SK-N-SH (cell line): ENCODE results near the gene IL11. TPM values are rescaled to one million over a fixed set of nuclear protein-coding genes. Genes with fewer than 3 reads are reported as not detected.

Experiments
- CTCF ChIA-PET: fragments of 300-600, 350-600 bp; formaldehyde crosslinking; extraction: SDS; loops from one replicate; lab custom pipeline; 2021; lab: Yijun Ruan, JAX
- POLR2A ChIA-PET: fragments of 350-600 bp; sonication (Branson Sonifier 250); formaldehyde crosslinking; extraction: SDS; loops from one replicate; lab custom pipeline; 2020; ENCODE audit warnings: antibody characterized with exemption, inconsistent platforms; lab: Yijun Ruan, JAX
- DNase-seq: peaks from one replicate; pipeline ENCODE4 v3.0.0; 2012
- H2AFZ ChIP-seq: fragments of 200-600 bp; sonication (generic); 2 replicates; pipeline ENCODE4 v1.8.1; 2016; ENCODE audit warnings: antibody characterized with exemption, mild to moderate bottlenecking, low read depth
- H3F3A ChIP-seq: fragments of 200-600 bp; sonication (generic); replicated peaks from 2 replicates; pipeline ENCODE3; 2016; ENCODE audit warnings: antibody characterized with exemption, mild to moderate bottlenecking; ENCODE audit not compliant: insufficient read depth
- H3K27ac ChIP-seq, 2 experiments: fragments of 200-500 bp in 1 of 2; fragments of 200-600 bp in 1 of 2; sonication (Bioruptor generic) in 1 of 2; sonication (generic), shearing (Covaris generic) in 1 of 2; 2 replicates each; pipeline versions ENCODE4 v1.5.1 to v1.6.1; 2014 to 2016; ENCODE audit warnings: low read depth in 2 of 2, inconsistent platforms in 1 of 2, low read length in 1 of 2, mild to moderate bottlenecking in 1 of 2, mixed read lengths in 1 of 2
- H3K27me3 ChIP-seq: fragments of 200-600 bp; sonication (generic), shearing (Covaris generic); 2 replicates; pipeline ENCODE4 v1.6.1; 2016; ENCODE audit warnings: mixed run types; ENCODE audit not compliant: insufficient read depth
- H3K36me3 ChIP-seq, 2 experiments: fragments of 200-500 bp in 1 of 2; fragments of 200-600 bp in 1 of 2; sonication (Bioruptor generic) in 1 of 2; sonication (generic) in 1 of 2; replicated peaks in 1 of 2; 2 replicates each; pipeline versions ENCODE3 to v1.5.1; 2014 to 2016; ENCODE audit warnings: low read length in 1 of 2, mild to moderate bottlenecking in 1 of 2; ENCODE audit not compliant: insufficient read depth in 2 of 2, control insufficient read depth in 1 of 2
- H3K4me1 ChIP-seq, 2 experiments: fragments of 200-500 bp in 1 of 2; fragments of 200-600 bp in 1 of 2; sonication (Bioruptor generic) in 1 of 2; sonication (generic), shearing (Covaris generic) in 1 of 2; 2 replicates each; pipeline versions ENCODE4 v1.5.1 to v1.6.1; 2014 to 2016; ENCODE audit warnings: low read depth in 1 of 2, low read length in 1 of 2, mixed run types in 1 of 2; ENCODE audit not compliant: insufficient read depth in 2 of 2, control insufficient read depth in 1 of 2
- H3K4me2 ChIP-seq: fragments of 200-600 bp; sonication (generic), shearing (Covaris generic); 2 replicates; pipeline ENCODE4 v1.6.1; 2017; ENCODE audit warnings: mixed run types
- H3K4me3 ChIP-seq, 2 experiments: fragments of 200-500 bp in 1 of 2; fragments of 200-600 bp in 1 of 2; sonication (Bioruptor generic) in 1 of 2; sonication (generic), shearing (Covaris generic) in 1 of 2; 2 replicates each; pipeline versions ENCODE4 v1.5.1 to v1.8.1; 2014 to 2016; ENCODE audit warnings: low read depth in 2 of 2, inconsistent platforms in 1 of 2, low read length in 1 of 2, mild to moderate bottlenecking in 1 of 2, mixed read lengths in 1 of 2, moderate library complexity in 1 of 2
- H3K79me2 ChIP-seq: fragments of 200-600 bp; sonication (generic); 2 replicates; pipeline ENCODE4 v1.8.1; 2017; ENCODE audit warnings: mild to moderate bottlenecking; ENCODE audit not compliant: insufficient read depth
- H3K9ac ChIP-seq: fragments of 200-600 bp; sonication (generic); 2 replicates; pipeline ENCODE4 v1.6.1; 2017; ENCODE audit warnings: mixed run types
- H3K9me2 ChIP-seq: fragments of 200-600 bp; sonication (generic); 2 replicates; pipeline ENCODE4 v1.6.1; 2017; ENCODE audit warnings: mixed run types
- H3K9me3 ChIP-seq: fragments of 200-600 bp; sonication (generic); 2 replicates; pipeline ENCODE4 v1.6.1; 2017; ENCODE audit warnings: mixed run types, mild to moderate bottlenecking, moderate library complexity
- H4K20me1 ChIP-seq: fragments of 200-600 bp; sonication (generic); 2 replicates; pipeline ENCODE4 v1.6.1; 2017; ENCODE audit warnings: mild to moderate bottlenecking, mixed run types; ENCODE audit not compliant: insufficient read depth
- ELF1 ChIP-seq: IDR thresholded peaks from 2 replicates; pipeline ENCODE4 v1.4.0; 2012
- EP300 ChIP-seq, 2 experiments: IDR thresholded peaks; 2 replicates each; pipeline versions ENCODE4 v1.4.0 to v1.6.1; 2012; ENCODE audit warnings: borderline replicate concordance in 1 of 2, low read depth in 1 of 2, low read length in 1 of 2
- FOXM1 ChIP-seq: IDR thresholded peaks from 2 replicates; pipeline ENCODE4 v1.4.0; 2012; ENCODE audit warnings: low read depth, mild to moderate bottlenecking
- GABPA ChIP-seq: IDR thresholded peaks from 2 replicates; pipeline ENCODE4 v1.4.0; 2012; ENCODE audit warnings: low read depth, mild to moderate bottlenecking
- IRF3 ChIP-seq: fragments of 150-350 bp; IDR thresholded peaks from 2 replicates; pipeline ENCODE4 v1.6.1; 2016; ENCODE audit warnings: mild to moderate bottlenecking, low read depth, low read length
- JUND ChIP-seq: IDR thresholded peaks from 2 replicates; pipeline ENCODE4 v1.4.0; 2012
- MEF2A ChIP-seq: IDR thresholded peaks from 2 replicates; pipeline ENCODE4 v1.4.0; 2012; ENCODE audit warnings: low read depth, borderline replicate concordance
- NRF1 ChIP-seq: IDR thresholded peaks from 2 replicates; pipeline ENCODE4 v1.6.1; 2012; ENCODE audit warnings: low read depth, mild to moderate bottlenecking, low read length
- RAD21 ChIP-seq: IDR thresholded peaks from 2 replicates; pipeline ENCODE4 v1.6.1; 2012; ENCODE audit warnings: mild to moderate bottlenecking, low read length
- RCOR1 ChIP-seq: fragments of 150-350 bp; IDR thresholded peaks from 2 replicates; pipeline ENCODE4 v1.6.1; 2017; ENCODE audit warnings: antibody characterized with exemption, low read length
- REST ChIP-seq: IDR thresholded peaks from 2 replicates; pipeline ENCODE4 v1.6.1; 2012; ENCODE audit warnings: mild to moderate bottlenecking, low read depth, low read length, moderate library complexity
- TAF1 ChIP-seq: IDR thresholded peaks from 2 replicates; pipeline ENCODE4 v1.6.1; 2012; ENCODE audit warnings: low read depth, mild to moderate bottlenecking, low read length, moderate library complexity, borderline replicate concordance
- TCF12 ChIP-seq: IDR thresholded peaks from 2 replicates; pipeline ENCODE4 v1.4.0; 2012
- TEAD4 ChIP-seq: IDR thresholded peaks from 2 replicates; pipeline ENCODE4 v1.4.0; 2012; ENCODE audit warnings: mild to moderate bottlenecking, borderline replicate concordance; ENCODE audit not compliant: insufficient read depth
- USF1 ChIP-seq: IDR thresholded peaks from 2 replicates; pipeline ENCODE4 v1.4.0; 2012; ENCODE audit warnings: low read depth, borderline replicate concordance
- WGBS: methylation state at CpG from one replicate; pipeline ENCODE4 v1.1.6; 2017; ENCODE audit warnings: low lambda C conversion rate; 5-methylcytosine and 5-hydroxymethylcytosine counted together
- polyA plus RNA-seq, 3 experiments: library from polyadenylated mRNA; depleted of rRNA; stranded (reverse); fragments of >200 nt; gene quantifications; 2 replicates each; pipeline ENCODE4 v1.2.3, GENCODE V29; 2012
- TF ChIP-seq, protein P1 (sequence below): fragments of 200-600 bp; sonication (generic); IDR thresholded peaks from 2 replicates; pipeline ENCODE4 v1.6.1; 2017; ENCODE audit warnings: antibody characterized with exemption, mild to moderate bottlenecking, moderate library complexity

IL11 gene
- polyA plus RNA-seq, 1 of the 3 experiments (the other 2 are of a cell fraction) = 13.2 TPM

DNA sequence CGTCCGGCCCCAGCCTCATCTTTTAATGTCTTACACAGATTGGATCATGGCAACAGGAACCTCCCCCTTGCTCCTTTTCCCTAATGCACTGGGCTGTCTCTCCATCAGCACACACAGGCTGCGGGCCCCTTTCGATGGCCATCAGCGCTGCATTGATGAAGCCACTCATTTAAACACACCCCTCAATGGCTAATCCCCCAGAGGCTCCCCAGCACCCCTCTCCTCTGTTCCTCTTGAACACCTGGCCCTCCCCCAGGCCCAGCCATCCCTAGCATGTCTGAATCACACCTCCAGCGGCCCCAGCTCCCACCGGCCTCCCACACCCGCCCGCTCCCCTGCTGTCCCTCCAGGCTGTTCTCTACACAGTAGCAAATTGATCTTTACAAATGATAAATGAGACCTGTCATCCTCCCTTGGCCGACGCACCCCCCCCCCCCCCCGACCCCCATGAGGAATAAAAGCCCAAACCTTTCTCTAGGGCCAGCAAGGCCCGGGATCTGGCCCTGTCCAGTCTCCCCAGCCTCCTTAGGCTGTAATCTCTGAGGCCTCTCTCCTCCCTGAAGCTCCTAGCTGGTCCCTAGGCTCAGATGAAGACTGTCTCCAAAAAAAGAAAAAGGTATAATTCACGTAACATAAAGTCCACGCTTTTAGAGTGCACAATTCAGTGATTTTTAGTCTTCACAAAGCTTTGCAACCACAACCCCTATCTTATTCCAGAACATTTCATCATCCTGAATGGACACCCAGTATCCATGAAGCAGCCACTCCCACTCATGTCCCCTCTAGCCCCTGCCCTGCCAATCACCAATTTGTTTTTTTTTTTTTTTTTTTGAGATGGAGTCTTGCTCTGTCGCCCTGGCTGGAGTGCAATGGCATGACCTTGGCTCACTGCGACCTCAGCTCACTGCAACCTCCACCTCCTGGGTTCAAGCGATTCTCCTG is 22.8 kb upstream of the IL11 start:
- Histone ChIP-seq H3K79me2 (peaks cover 24% of the 10 kb centered on the region), H2AFZ (no peak overlapping the region), H3K4me3 (no peak overlapping the region), H3K9me3 (no peaks in the 10 kb centered on the region), H3K4me1 (peaks cover 14 to 28% of the 10 kb centered on the region in 2 experiments; a peak in 3 of 4 replicates), H3F3A (peaks cover 42% of the 10 kb centered on the region), H3K9ac (no peak overlapping the region), H3K27me3 (no peaks in the 10 kb centered on the region), H3K36me3 (peaks cover 24 to 30% of the 10 kb centered on the region in 2 experiments), H3K9me2 (no peaks in the 10 kb centered on the region), H4K20me1 (peaks cover 44% of the 10 kb centered on the region), H3K27ac (no peak overlapping the region), H3K4me2 (no peak overlapping the region)
- peak; percentile 42 for DNase-seq
- WGBS = 85% methylated on average over 18 of the region's 18 CpGs
- ChIA-PET CTCF (interaction anchor here (0.5 to 2.5 kb wide), 3 partner anchors 9 to 252 kb away, joined by 3 to 12 read pairs (median 3); no protein-coding TSS in a partner anchor), POLR2A (interaction anchor here (0.7 to 4.5 kb wide), 2 partner anchors 9 to 14 kb away, joined by 4 to 33 read pairs; partner anchors contain the start of gene UBE2S)
- no peak for TF ChIP-seq MEF2A
- TF ChIP-seq NRF1 = no peak

DNA sequence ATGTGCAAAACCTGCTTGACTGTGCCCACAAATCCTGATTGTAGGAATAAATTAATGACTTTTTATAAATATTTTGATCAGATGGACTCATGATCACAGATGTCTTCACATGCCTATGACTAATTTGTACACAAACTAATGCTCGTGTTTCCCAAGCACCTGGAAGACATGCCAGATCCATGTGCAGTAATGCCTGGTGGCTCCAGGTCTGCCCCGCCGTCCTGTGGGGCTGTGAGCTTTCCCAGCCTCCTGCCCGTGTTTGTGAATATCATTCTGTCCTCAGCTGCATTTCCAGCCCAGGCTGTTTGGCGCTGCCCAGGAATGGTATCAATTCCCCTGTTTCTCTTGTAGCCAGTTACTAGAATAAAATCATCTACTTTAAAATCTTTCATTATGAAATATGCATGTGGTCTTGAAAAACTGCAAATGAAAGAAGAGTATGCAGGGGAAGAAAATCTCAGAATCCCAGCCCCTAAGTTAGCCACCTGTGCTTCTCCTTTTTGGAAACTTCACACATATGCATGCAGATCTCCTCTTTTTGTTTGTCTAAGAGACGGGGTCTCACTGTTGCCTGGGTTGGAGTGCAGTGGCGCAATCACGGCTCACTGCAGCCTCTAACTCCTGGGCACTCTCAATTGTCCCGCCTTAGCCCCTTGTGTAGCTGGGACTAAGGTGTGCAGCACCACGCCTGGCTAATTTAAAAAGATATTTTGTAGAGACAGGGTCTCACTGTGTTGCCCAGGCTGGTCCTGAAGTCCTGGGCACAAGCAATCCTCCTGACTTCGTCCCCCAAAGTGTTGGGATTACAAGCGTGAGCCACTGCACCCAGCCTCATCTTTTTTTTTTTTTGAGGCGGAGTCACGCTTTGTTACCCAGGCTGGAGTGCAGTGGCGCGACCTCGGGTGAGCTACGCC is 21.7 kb upstream of the IL11 start:
- Histone ChIP-seq H3K27ac (no peak overlapping the region), H3K9me3 (no peaks in the 10 kb centered on the region), H3K4me2 (no peak overlapping the region), H2AFZ (no peak overlapping the region), H3F3A (peaks cover 42% of the 10 kb centered on the region), H3K9me2 (no peaks in the 10 kb centered on the region), H3K79me2 (peaks cover 36% of the 10 kb centered on the region), H3K4me1 (peaks cover 19 to 40% of the 10 kb centered on the region in 2 experiments; a peak in 3 of 4 replicates), H3K4me3 (no peak overlapping the region), H3K9ac (no peak overlapping the region), H3K27me3 (no peaks in the 10 kb centered on the region), H3K36me3 (peaks cover 36 to 41% of the 10 kb centered on the region in 2 experiments), H4K20me1 (peaks cover 55% of the 10 kb centered on the region)
- DNase-seq = peak; percentile 25
- CTCF ChIA-PET = interaction anchor here (0.5 to 1.8 kb wide), 4 partner anchors 11 to 112 kb away, joined by 3 to 5 read pairs (median 3); no protein-coding TSS in a partner anchor
- 86% methylated on average over 17 of the region's 18 CpGs for WGBS
- POLR2A ChIA-PET = interaction anchor here (1.6 to 4.5 kb wide), 2 partner anchors 8 to 15 kb away, joined by 8 to 33 read pairs; partner anchors contain the start of gene UBE2S
- TF ChIP-seq TEAD4 = no peak
- TF ChIP-seq MEF2A = no peak
- TF ChIP-seq RAD21 = no peak
- TF ChIP-seq GABPA = no peak
- no peak for TF ChIP-seq EP300 (IDR thresholded peaks at IDR 0.05; ENCODE audit: borderline replicate concordance in 1 of 2, low read depth in 1 of 2, low read length in 1 of 2)
- no peak for TF ChIP-seq ELF1
- TF ChIP-seq TCF12 = no peak
- no peak for TF ChIP-seq USF1
- TF ChIP-seq, protein P1, sequence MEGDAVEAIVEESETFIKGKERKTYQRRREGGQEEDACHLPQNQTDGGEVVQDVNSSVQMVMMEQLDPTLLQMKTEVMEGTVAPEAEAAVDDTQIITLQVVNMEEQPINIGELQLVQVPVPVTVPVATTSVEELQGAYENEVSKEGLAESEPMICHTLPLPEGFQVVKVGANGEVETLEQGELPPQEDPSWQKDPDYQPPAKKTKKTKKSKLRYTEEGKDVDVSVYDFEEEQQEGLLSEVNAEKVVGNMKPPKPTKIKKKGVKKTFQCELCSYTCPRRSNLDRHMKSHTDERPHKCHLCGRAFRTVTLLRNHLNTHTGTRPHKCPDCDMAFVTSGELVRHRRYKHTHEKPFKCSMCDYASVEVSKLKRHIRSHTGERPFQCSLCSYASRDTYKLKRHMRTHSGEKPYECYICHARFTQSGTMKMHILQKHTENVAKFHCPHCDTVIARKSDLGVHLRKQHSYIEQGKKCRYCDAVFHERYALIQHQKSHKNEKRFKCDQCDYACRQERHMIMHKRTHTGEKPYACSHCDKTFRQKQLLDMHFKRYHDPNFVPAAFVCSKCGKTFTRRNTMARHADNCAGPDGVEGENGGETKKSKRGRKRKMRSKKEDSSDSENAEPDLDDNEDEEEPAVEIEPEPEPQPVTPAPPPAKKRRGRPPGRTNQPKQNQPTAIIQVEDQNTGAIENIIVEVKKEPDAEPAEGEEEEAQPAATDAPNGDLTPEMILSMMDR = no peak
- no peak for TF ChIP-seq FOXM1
- TF ChIP-seq JUND = no peak
- no peak for TF ChIP-seq REST
- TF ChIP-seq TAF1 = no peak
- TF ChIP-seq RCOR1 = no peak
- no peak for TF ChIP-seq IRF3
